Measurements from ENCODE around the gene ITM2C. TPM values are rescaled to one million over a fixed set of nuclear protein-coding genes. Genes with fewer than 3 reads are reported as not detected.

Gene ITM2C
- total RNA-seq, 8 experiments from 2014 or later: 25.9 to 442 (median 57.6) TPM

DNA sequence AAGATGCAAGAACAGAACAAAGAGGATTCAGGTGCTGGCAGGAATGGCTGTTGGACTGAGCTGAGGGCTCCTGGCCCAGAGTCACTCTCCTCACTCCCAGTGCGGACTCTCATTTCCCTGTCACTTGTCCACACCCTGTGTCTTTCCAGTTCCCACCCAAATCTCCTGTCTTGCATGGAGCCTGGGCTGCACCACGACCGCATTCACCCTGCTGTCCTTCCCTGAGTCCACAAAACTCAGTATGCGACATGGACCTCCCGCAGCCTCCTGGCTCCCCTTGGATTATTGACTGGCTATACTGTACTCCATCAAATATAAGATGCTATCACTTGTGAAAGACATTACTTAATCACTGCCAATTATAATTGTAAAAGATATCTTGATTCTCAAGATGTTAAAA is 2.5 kb upstream of the ITM2C start:
- 47 to 100% (median 74%) methylated on average over 3 to 5 of the region's 5 CpGs; no CpG with 5 or more reads in 2 of the 10 experiments for WGBS, 10 experiments
- Histone ChIP-seq H3K27ac (no peak overlapping the region), H3K4me1 (replicated peaks in 1 of 2) (peaks cover 11 to 12% of the 10 kb centered on the region in 2 donors), H3K4me3 (no peak overlapping the region)
- in situ Hi-C loops (cut with MboI; ENCODE audit: low pct_unique_long_range_greater_than_20kb in 2 of 9, low sequenced_read_pairs in 9 of 9, unreplicated experiment in 9 of 9): no loop called here
- no peak for ATAC-seq (replicated peaks in 6 of 8)

DNA sequence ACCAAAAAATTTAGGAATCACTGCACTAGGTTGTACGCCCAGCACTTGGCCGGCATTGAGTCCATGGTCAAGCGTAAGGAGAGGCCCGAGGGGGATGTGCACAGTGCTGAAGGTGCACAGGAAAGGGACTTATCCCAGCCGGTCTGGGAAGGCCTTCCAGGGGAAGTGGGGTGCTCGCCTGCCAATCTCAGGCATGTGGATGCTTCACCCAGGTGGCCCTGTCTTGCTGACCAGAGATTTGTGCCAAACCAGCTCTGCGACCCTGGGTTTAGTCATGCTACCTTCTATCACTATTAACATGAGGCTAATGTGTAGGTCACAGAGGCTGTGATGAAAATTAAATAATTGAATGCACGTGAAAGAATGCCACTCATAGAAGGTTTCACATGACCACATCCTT is 1.7 kb upstream of the ITM2C start:
- in situ Hi-C loops (cut with MboI; ENCODE audit: low pct_unique_long_range_greater_than_20kb in 2 of 9, low sequenced_read_pairs in 9 of 9, unreplicated experiment in 9 of 9): no loop called here
- no peak overlapping the region for H3K27ac ChIP-seq
- H3K4me3 ChIP-seq: no peak overlapping the region
- no peak for ATAC-seq (replicated peaks in 6 of 8)
- H3K4me1 ChIP-seq (replicated peaks in 1 of 2): peaks cover 19 to 20% of the 10 kb centered on the region in 2 donors
- WGBS, 10 experiments: 63 to 100% (median 92%) methylated on average over 1 to 4 of the region's 8 CpGs; no CpG with 5 or more reads in 4 of the 10 experiments

DNA sequence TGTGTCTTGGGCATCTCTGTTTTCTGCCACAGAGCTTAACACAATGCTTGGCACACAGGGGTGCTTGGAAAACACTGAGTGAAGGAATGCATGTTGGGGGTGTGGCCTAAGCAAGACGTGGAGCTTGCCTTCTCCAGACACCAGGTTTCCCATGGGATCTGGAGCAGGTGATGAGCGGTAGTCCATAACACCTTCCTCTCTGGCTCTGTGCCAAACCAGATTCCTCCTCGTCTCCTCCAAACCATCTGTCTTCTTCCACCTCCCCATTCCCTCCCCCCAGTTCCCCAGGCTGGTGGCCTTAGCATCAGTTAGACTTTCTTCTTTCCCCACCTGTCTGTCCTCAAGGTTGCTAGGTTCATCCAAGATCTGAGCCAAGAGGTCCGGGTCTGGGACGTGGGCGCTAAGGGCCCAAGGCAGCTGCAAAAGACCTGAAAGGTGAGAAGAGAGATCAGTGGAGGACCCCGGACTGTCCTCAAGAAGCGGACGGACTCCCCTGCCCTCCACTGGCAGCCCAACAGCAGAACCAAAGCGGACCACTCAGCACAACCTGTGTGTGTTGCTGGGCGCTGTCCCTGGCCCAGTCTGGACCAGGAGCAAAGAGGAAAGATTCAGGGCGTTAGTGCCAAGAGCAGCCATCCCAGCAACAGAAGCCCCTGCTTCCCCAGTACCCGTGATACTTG is 1.2 kb upstream of the ITM2C start:
- no peak overlapping the region for H3K27ac ChIP-seq
- no peak for ATAC-seq (replicated peaks in 6 of 8)
- no peak overlapping the region for H3K4me3 ChIP-seq
- in situ Hi-C loops (cut with MboI; ENCODE audit: low pct_unique_long_range_greater_than_20kb in 2 of 9, low sequenced_read_pairs in 9 of 9, unreplicated experiment in 9 of 9): no loop called here
- WGBS, 10 experiments: 31 to 100% (median 83%) methylated on average over 1 to 6 of the region's 13 CpGs; no CpG with 5 or more reads in 1 of the 10 experiments
- peaks cover 24 to 25% of the 10 kb centered on the region in 2 donors for H3K4me1 ChIP-seq (replicated peaks in 1 of 2)

DNA sequence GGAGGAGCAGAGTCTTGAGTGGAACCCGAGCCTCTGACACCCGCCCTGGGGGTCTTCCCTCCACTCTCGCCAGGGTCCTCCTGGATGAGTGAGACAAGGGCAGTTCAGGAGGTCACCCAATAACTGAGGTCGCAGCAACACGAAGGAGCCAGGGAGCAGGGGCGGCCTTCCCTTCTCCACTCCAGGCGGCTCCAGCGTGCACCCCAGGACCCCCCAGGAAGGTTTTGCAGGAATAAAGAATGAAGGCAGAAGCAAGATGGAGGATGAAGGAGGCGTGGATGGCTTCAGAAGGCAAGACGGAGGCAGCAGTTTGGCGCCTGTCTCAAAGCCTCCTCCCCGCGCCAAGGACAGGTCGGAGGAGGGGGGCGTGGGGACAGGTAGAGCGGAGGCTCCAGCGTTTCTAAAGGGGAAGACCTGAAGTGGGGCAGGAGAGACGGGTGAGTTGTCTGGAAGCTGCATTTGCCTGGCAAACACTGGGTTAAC is 579 bp upstream of the ITM2C start:
- H3K4me1 ChIP-seq (replicated peaks in 1 of 2): peaks cover 30 to 31% of the 10 kb centered on the region in 2 donors
- H3K27ac ChIP-seq: no peak overlapping the region
- in situ Hi-C loops (cut with MboI; ENCODE audit: low pct_unique_long_range_greater_than_20kb in 2 of 9, low sequenced_read_pairs in 9 of 9, unreplicated experiment in 9 of 9): no loop called here
- peak overlapping the region; percentile 47 to 77 (median 68) for H3K4me3 ChIP-seq
- ATAC-seq (replicated peaks in 6 of 8): no peak
- WGBS, 10 experiments: 11 to 86% (median 60%) methylated on average over 2 to 13 of the region's 18 CpGs; no CpG with 5 or more reads in 6 of the 10 experiments

DNA sequence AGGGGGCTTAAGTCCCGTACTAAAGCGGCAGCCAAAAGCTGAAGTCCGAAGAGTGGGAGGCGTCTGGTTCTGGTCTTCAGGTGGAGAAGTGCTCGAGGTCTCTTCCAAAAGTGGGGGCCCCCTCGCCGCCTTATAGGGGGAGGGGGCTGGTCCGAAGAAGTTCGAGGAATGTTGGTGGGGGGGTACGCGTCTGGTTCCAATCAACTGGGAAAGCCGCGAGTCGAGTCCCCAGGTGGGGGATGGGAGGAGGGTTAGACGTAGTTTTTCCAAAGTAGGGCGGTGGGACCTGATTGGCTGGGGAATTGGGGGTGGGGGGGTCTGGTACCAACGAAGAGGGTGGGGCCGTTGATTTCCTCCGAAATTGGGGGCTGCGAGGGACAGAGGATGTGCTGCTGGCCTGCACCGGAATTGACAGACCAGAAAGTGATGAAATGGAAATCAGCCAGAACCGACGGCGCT is 594 bp downstream of the ITM2C start:
- in situ Hi-C loops (cut with MboI; ENCODE audit: low pct_unique_long_range_greater_than_20kb in 2 of 9, low sequenced_read_pairs in 9 of 9, unreplicated experiment in 9 of 9): no loop called here
- 0% methylated on average over 1 of the region's 24 CpGs; no CpG with 5 or more reads in 9 of the 10 experiments for WGBS, 10 experiments
- H3K27ac ChIP-seq: peak overlapping the region; percentile 24 to 65
- H3K4me3 ChIP-seq: peak overlapping the region; percentile 47 to 77 (median 68)
- H3K4me1 ChIP-seq (replicated peaks in 1 of 2): peaks cover 42 to 43% of the 10 kb centered on the region in 2 donors
- no peak for ATAC-seq (replicated peaks in 6 of 8)

DNA sequence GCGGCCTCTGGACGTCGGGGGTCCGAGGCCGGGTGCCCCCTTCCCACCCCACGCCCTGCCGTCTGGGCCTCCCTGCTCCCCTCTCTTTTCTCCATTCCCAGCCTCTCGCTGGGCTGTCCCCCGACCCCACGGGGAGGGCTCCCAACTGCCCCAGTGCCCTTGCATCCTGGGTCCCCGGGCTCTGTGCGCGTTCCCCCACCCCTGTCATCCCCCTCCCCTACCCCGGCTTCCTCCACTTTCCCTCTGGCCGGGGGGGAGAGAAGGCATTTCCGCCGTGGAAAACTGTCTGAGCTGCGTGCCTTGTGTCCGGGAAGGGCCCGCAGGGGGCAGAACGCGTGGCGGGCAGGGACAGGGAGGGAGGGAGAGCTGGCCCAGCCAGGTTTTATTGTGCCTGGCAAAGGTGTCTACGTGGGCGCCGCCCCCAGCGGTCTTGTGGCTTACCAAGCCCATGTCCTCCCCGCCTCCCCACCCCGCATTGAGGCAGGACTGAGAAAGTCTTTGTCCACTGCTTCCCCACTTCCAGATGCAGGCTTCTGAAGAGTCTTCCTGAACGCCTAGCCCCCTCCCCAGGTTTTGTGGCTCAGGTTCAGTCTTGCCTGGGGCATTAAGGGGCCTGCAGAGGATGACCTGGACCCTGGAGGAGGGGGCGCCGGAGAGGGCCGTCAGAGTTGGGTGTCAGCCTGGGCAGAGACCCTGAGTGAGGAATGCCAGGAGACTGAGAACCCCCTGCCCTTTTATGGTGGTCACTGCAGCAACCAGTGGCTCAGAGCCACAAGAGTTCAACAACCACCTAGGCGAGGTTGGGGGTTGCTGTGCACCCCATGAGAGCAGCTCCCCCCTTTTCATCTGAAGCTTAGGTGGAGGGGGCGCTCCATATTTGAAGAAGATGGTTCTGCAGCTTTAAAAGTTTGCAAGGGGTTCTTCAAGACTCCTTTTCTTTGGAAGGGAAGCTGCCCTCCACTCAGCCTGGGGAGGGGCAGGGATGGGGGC is 1.3 kb downstream of the ITM2C start:
- Histone ChIP-seq H3K27ac (peak overlapping the region in 1 of 2 donors; percentile 45), H3K4me3 (peak overlapping the region; percentile 47 to 77 (median 68)), H3K4me1 (replicated peaks in 1 of 2) (peaks cover 49 to 50% of the 10 kb centered on the region in 2 donors)
- peak in 5 of 8 experiments; percentile 2 to 15 (median 13) for ATAC-seq (replicated peaks in 6 of 8)
- in situ Hi-C loops (cut with MboI; ENCODE audit: low pct_unique_long_range_greater_than_20kb in 2 of 9, low sequenced_read_pairs in 9 of 9, unreplicated experiment in 9 of 9): no loop called here
- 2 to 83% (median 35%) methylated on average over 1 to 7 of the region's 35 CpGs; no CpG with 5 or more reads in 6 of the 10 experiments for WGBS, 10 experiments

DNA sequence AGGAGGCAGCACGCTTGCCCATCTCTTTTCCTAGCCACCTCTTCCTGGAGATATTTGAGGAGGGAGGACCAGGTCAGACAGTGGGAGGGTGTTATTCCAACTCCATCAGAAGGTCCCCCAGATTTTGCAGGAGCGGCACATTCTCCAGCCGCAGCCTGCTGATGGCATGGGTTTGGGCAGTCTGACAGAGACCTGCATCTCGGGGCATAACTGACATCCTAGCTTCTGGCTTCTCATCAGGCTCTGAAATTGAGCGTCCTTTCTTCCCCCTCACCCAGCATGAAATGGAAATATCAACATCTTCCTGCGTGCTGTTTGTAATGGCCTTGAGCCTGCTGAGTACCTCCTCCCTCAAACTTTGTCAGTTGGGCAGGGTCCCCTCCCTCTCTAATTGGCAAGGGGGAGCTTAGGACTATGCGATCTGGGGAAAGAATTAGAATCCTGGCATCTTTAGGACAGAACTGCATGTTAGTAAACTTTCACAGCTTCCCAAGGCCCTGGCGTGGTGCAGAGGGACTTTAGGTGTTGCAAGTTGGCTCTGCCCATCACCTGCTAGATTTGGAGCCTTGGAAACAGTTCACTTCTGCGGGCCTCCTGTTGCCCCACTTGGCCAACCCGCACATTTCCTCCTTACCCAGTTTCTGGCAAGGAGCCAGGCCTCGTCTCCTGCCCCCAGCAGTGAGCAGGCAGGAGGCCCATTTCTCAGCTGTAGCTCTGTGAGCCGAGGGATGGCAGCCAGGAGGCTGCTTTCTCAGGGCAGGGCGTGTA is 2.2 kb downstream of the ITM2C start:
- ATAC-seq (replicated peaks in 6 of 8): no peak
- peak overlapping the region in 2 of 5 donors; percentile 68 to 74 for H3K4me3 ChIP-seq
- in situ Hi-C loops (cut with MboI; ENCODE audit: low pct_unique_long_range_greater_than_20kb in 2 of 9, low sequenced_read_pairs in 9 of 9, unreplicated experiment in 9 of 9): no loop called here
- no peak overlapping the region for H3K27ac ChIP-seq
- 5 to 67% (median 46%) methylated on average over 3 to 10 of the region's 13 CpGs; no CpG with 5 or more reads in 4 of the 10 experiments for WGBS, 10 experiments
- peaks cover 54% of the 10 kb centered on the region in 2 donors for H3K4me1 ChIP-seq (replicated peaks in 1 of 2)

DNA sequence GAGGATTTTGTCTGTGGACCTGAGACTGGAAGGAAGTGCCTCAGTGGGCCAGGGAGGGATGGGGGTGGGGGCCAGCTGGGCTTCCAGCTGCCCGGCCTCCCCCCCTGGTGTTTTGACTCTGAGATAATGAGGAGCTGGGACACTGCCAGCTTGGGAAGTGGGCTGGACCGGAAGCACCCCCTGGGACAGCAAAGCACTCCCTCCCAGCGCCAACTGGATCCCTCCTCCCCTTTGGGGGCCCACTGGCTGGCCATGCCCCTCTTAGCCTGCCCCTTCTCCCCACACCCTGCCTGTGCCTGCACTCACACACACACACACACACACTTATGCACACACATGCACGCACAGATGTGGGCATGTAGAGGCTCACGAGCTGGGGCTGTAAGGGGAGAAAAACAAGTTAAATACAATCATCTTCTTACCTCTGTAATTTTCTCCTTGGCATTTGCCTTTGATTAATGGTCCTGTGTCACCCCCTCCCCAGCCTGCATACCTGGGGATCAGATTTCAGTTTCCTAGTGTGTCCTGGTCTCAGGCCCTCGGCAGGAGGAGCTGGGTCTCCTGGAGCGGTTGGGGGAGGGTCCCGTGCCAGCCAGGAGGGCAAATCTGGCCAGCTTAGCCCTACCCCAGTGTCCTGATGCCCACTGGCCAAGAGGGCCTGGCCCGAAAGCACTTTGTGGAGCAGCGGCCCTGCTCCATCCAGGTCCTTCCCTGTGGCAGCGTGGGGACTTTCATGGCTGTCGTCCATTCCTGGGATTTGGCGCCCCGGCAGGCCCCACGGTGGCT is 3.6 kb downstream of the ITM2C start:
- Histone ChIP-seq H3K4me3 (no peak overlapping the region), H3K27ac (peak overlapping the region; percentile 53 to 77), H3K4me1 (replicated peaks in 1 of 2) (peaks cover 54% of the 10 kb centered on the region in 2 donors)
- in situ Hi-C loops (cut with MboI; ENCODE audit: low pct_unique_long_range_greater_than_20kb in 2 of 9, low sequenced_read_pairs in 9 of 9, unreplicated experiment in 9 of 9): no loop called here
- WGBS, 10 experiments: 30 to 90% (median 56%) methylated on average over 1 to 6 of the region's 15 CpGs; no CpG with 5 or more reads in 4 of the 10 experiments
- peak in 2 of 8 experiments; percentile 1 to 5 for ATAC-seq (replicated peaks in 6 of 8)

DNA sequence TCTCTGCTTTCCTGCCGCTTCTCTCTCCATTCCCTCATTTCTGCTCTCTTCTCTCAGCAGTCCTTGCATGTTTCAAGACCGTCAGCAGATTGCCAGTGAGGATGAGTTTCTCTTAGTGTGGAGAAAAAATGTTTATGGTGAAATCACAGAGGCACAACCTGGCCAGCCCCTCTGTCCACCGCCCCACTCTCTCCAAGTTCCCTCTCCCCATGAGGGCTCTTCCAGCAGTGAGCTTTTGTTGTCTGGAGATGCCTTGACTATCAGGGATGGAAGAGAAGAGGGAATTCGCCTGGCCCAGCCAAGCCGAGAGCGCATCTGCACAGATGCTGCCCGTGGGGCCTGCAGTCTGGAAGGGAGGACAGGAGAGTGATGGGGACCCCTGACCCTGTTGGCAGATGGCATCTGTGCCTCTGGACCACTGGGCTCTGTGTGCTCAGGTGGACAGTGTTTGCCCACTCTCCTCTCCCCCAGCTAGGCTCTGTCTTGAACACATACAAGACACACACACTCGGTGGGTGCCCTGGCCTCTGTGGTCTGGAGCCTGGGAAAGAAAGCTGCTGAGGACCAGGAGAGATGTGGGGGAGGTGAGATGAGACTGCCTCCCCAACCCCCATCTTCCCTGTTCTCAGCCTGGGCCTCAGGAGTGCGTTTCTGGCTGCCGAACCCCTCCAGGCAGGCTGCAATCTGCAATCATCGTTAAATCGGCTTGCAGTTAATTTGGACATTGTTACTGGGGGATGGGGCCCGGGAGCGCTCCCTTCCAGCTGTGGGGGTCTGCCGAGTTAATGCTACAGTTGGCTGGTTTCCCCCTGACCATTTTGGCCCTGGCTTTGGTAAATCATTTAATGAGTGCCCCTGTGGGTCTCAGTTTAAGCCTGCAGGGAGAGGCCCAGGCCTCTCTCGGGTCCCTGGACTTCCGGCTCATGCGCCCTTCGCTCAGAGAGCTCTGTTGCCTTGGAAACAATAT is 4.5 kb downstream of the ITM2C start:
- ATAC-seq (replicated peaks in 6 of 8): peak in 4 of 8 experiments; percentile 1 to 40 (median 20)
- no peak overlapping the region for H3K4me3 ChIP-seq
- WGBS, 10 experiments: 13 to 87% (median 53%) methylated on average over 1 to 13 of the region's 19 CpGs; no CpG with 5 or more reads in 3 of the 10 experiments
- H3K4me1 ChIP-seq (replicated peaks in 1 of 2): peaks cover 54% of the 10 kb centered on the region in 2 donors
- in situ Hi-C loops (cut with MboI; ENCODE audit: low pct_unique_long_range_greater_than_20kb in 2 of 9, low sequenced_read_pairs in 9 of 9, unreplicated experiment in 9 of 9): no loop called here
- peak overlapping the region; percentile 53 to 77 for H3K27ac ChIP-seq

DNA sequence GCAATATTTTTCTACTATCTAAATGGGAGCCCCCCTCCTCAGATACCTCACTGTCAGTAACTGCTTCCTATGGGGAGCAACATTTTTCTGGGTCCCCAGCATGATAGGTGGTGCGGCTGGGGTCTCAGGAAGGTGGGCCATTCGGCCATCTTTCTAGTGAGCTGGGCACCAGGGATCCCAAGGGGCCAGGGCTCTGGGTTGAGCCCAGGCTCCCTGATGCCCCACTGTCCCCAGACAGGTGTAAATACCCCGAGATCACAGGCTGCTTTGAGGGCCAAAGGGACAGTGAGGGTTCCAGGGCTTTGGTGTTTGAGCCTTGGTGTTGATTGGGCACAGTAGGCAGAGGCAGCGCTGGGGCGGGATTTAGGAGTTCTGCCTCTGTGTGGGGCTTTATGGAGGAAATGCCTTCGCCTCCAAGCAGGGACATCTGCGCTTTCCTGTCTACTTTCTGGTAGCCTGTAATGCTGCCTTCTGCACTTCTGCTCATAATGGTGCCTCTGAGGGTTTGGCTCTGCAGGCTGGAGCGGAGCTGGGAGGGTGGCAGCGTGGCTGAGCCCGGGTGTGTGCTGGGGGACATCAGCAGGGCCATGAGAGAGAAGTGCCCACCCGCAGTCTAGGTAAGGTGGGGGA is 5.3 kb downstream of the ITM2C start:
- WGBS, 10 experiments: 57 to 100% (median 67%) methylated on average over 1 to 8 of the region's 11 CpGs; no CpG with 5 or more reads in 5 of the 10 experiments
- H3K27ac ChIP-seq: peak overlapping the region; percentile 53 to 77
- peaks cover 54% of the 10 kb centered on the region in 2 donors for H3K4me1 ChIP-seq (replicated peaks in 1 of 2)
- H3K4me3 ChIP-seq: no peak overlapping the region
- in situ Hi-C loops (cut with MboI; ENCODE audit: low pct_unique_long_range_greater_than_20kb in 2 of 9, low sequenced_read_pairs in 9 of 9, unreplicated experiment in 9 of 9): no loop called here
- ATAC-seq (replicated peaks in 6 of 8): peak in 5 of 8 experiments; percentile 3 to 31 (median 23)

Data from motor neuron (in vitro differentiated cells).